HepG2 (cell line): ENCODE measurements around the gene TEKT2. TPM values are rescaled to one million over a fixed set of nuclear protein-coding genes. Genes with fewer than 3 reads are reported as not detected.

ENCODE experiments used
- ATAC-seq: fragments of 200-7000 bp; cut with Tn5 transposase; 3 replicates; pipeline ENCODE4 v1.9.1; 2020; ENCODE audit warnings: mild to moderate bottlenecking, moderate library complexity
- BruUV-seq: library from RNA; stranded (reverse); fragments of 400-500 nt; replicated peaks from 2 replicates; lab custom pipeline; 2021; lab: Mats Ljungman, UMichigan
- CTCF ChIA-PET: fragments of 300-600 bp; formaldehyde crosslinking; extraction: SDS; loops from one replicate; lab custom pipeline; 2021; ENCODE audit warnings: low total read pairs, inconsistent platforms, low intra/inter-chr PET ratio; lab: Yijun Ruan, JAX
- POLR2A ChIA-PET: fragments of 350-600 bp; sonication (Branson Sonifier 250); formaldehyde crosslinking; loops from one replicate; lab custom pipeline; 2020; ENCODE audit warnings: antibody characterized with exemption, inconsistent platforms; lab: Yijun Ruan, JAX
- DNase-seq: peaks from one replicate; pipeline ENCODE4 v3.0.0-alpha.2; 2015; ENCODE audit warnings: low spot score
- FAIRE-seq: peaks from 3 replicates; lab custom pipeline; 2011; peaks lifted over from hg19 to GRCh38; lab: Jason Lieb, UNC
- H2AFZ ChIP-seq: one replicate; pipeline ENCODE4 v1.6.1; 2011; ENCODE audit warnings: low read length, inconsistent platforms
- H3K27ac ChIP-seq: fragments of 300-600 bp; 3 replicates; pipeline ENCODE4 v1.8.0; 2011; ENCODE audit warnings: mixed run types, mild to moderate bottlenecking, mixed read lengths, low read length, inconsistent platforms; ENCODE audit not compliant: insufficient read depth; ENCODE audit errors: extremely low read length
- H3K27me3 ChIP-seq, 2 experiments: fragments of 200-600 bp in 1 of 2; 2 replicates in 1 of 2; 3 replicates in 1 of 2; pipeline versions ENCODE4 v1.6.0 to v1.8.0; 2011; ENCODE audit warnings: low read length in 2 of 2, mild to moderate bottlenecking in 2 of 2, moderate library complexity in 2 of 2, inconsistent platforms in 1 of 2; ENCODE audit not compliant: insufficient read depth in 2 of 2, control insufficient read depth in 1 of 2
- H3K36me3 ChIP-seq, 2 experiments: fragments of 200-600 bp in 1 of 2; replicated peaks in 1 of 2; 2 replicates in 1 of 2; 3 replicates in 1 of 2; pipeline versions ENCODE4 v1.5.1 to v1.8.0; 2011; ENCODE audit warnings: low read length in 2 of 2, inconsistent platforms in 1 of 2; ENCODE audit not compliant: insufficient read depth in 2 of 2, control insufficient read depth in 1 of 2
- H3K4me1 ChIP-seq: 2 replicates; pipeline ENCODE4 v1.5.1; 2012; ENCODE audit warnings: low read length, inconsistent platforms; ENCODE audit not compliant: insufficient read depth
- H3K4me2 ChIP-seq: 2 replicates; pipeline ENCODE4 v1.6.0; 2011; ENCODE audit warnings: low read depth, low read length, inconsistent platforms
- H3K4me3 ChIP-seq, 3 experiments: fragments of 200-600 bp in 1 of 3; sonication (generic), shearing (Covaris generic) in 1 of 3; replicated peaks in 1 of 3; 2 replicates each; pipeline ENCODE4 v1.5.1; 2011 to 2016; ENCODE audit warnings: low read length in 3 of 3, inconsistent platforms in 2 of 3, low read depth in 2 of 3, mild to moderate bottlenecking in 2 of 3, control low read depth in 1 of 3, mixed read lengths in 1 of 3; ENCODE audit not compliant: insufficient read depth in 1 of 3
- H3K79me2 ChIP-seq: one replicate; pipeline ENCODE4 v1.6.1; 2011; ENCODE audit warnings: low read length, inconsistent platforms; ENCODE audit not compliant: insufficient read depth
- H3K9ac ChIP-seq: 2 replicates; pipeline ENCODE4 v1.6.0; 2011; ENCODE audit warnings: mild to moderate bottlenecking, low read depth, low read length, inconsistent platforms; ENCODE audit not compliant: insufficient read depth
- H3K9me3 ChIP-seq: 2 replicates; pipeline ENCODE4 v1.5.1; 2012; ENCODE audit warnings: mild to moderate bottlenecking, low read length
- H4K20me1 ChIP-seq: 2 replicates; pipeline ENCODE4 v1.6.0; 2011; ENCODE audit warnings: inconsistent platforms, mild to moderate bottlenecking, low read length, moderate library complexity; ENCODE audit not compliant: insufficient read depth
- ATAD3A ChIP-seq: sonication (generic); formaldehyde crosslinking; IDR thresholded peaks from 2 replicates; pipeline ENCODE4 v1.4.0; 2020; ENCODE audit warnings: missing genetic modification reagents
- CENPX ChIP-seq: sonication (generic); formaldehyde crosslinking; IDR thresholded peaks from 2 replicates; pipeline ENCODE4 v1.9.0; 2021; ENCODE audit warnings: mild to moderate bottlenecking, missing genetic modification reagents, moderate library complexity
- KAT2B ChIP-seq: fragments of 150-350 bp; IDR thresholded peaks from 2 replicates; pipeline ENCODE4 v1.6.1; 2014; ENCODE audit warnings: low read depth, low read length, borderline replicate concordance
- MED13 ChIP-seq: sonication (generic); formaldehyde crosslinking; IDR thresholded peaks from 2 replicates; pipeline ENCODE4 v1.5.0; 2020; ENCODE audit warnings: missing genetic modification reagents
- NCOA2 ChIP-seq: sonication (generic); formaldehyde crosslinking; IDR thresholded peaks from 2 replicates; pipeline ENCODE4 v1.8.0; 2022; ENCODE audit warnings: inconsistent platforms
- SNAPC2 ChIP-seq: sonication (generic); formaldehyde crosslinking; IDR thresholded peaks from 2 replicates; pipeline ENCODE4 v1.8.1; 2022; ENCODE audit warnings: mild to moderate bottlenecking, missing genetic modification reagents
- ZBTB8A ChIP-seq: sonication (generic); formaldehyde crosslinking; IDR thresholded peaks from 2 replicates; pipeline ENCODE4 v1.4.0; 2020; ENCODE audit warnings: mild to moderate bottlenecking, low read depth, missing genetic modification reagents, borderline replicate concordance
- ZFX ChIP-seq: sonication (generic); formaldehyde crosslinking; IDR thresholded peaks from 2 replicates; pipeline ENCODE4 v1.4.0; 2020; ENCODE audit warnings: mild to moderate bottlenecking, low read depth, missing genetic modification reagents, moderate library complexity
- ZIK1 ChIP-seq: sonication (generic); formaldehyde crosslinking; IDR thresholded peaks from 2 replicates; pipeline ENCODE4 v1.5.0; 2020; ENCODE audit warnings: mild to moderate bottlenecking, low read depth, missing genetic modification reagents, borderline replicate concordance
- ZNF124 ChIP-seq: sonication (generic); formaldehyde crosslinking; IDR thresholded peaks from 2 replicates; pipeline ENCODE4 v1.4.0; 2020; ENCODE audit warnings: missing genetic modification reagents
- ZNF225 ChIP-seq: sonication (generic); formaldehyde crosslinking; IDR thresholded peaks from 2 replicates; pipeline ENCODE4 v1.4.0; 2020; ENCODE audit warnings: mild to moderate bottlenecking, missing genetic modification reagents
- ZNF367 ChIP-seq: sonication (generic); formaldehyde crosslinking; IDR thresholded peaks from 2 replicates; pipeline ENCODE4 v1.4.0; 2020; ENCODE audit warnings: missing genetic modification reagents, borderline replicate concordance
- ZNF383 ChIP-seq: sonication (generic); formaldehyde crosslinking; IDR thresholded peaks from 2 replicates; pipeline ENCODE4 v1.4.0; 2020; ENCODE audit warnings: missing genetic modification reagents, mild to moderate bottlenecking, borderline replicate concordance
- ZNF460 ChIP-seq: sonication (generic); formaldehyde crosslinking; IDR thresholded peaks from 2 replicates; pipeline ENCODE4 v1.5.1; 2020; ENCODE audit warnings: missing genetic modification reagents, mild to moderate bottlenecking, borderline replicate concordance
- ZNF547 ChIP-seq: sonication (generic); formaldehyde crosslinking; IDR thresholded peaks from 2 replicates; pipeline ENCODE4 v1.5.1; 2020; ENCODE audit warnings: mild to moderate bottlenecking, missing genetic modification reagents
- ZNF83 ChIP-seq: sonication (generic); formaldehyde crosslinking; IDR thresholded peaks from 2 replicates; pipeline ENCODE4 v1.4.0; 2020; ENCODE audit warnings: missing genetic modification reagents, mild to moderate bottlenecking, borderline replicate concordance
- WGBS: methylation state at CpG from one replicate; pipeline ENCODE4 v1.1.6; 2017; ENCODE audit warnings: low lambda C conversion rate; 5-methylcytosine and 5-hydroxymethylcytosine counted together
- in situ Hi-C: cut with HindIII; loops from 2 replicates; pipeline ENCODE4 v1.10.0; 2017; ENCODE audit warnings: low pct_unique_long_range_greater_than_20kb; ENCODE audit not compliant: extremely low pct_ligation_motif_present
- intact Hi-C: fragments of 100-400 bp; cut with micrococcal nuclease; formaldehyde crosslinking; loops from one replicate; pipeline ENCODE4 v1.10.0; 2022; ENCODE audit not compliant: unreplicated experiment
- polyA plus RNA-seq, 8 experiments: library from polyadenylated mRNA; depleted of rRNA in 3 of 8; stranded (reverse) in 7 of 8; unstranded in 1 of 8; fragments of >200 nt; fragmentation: Illumina TruSeq in 4 of 8; extraction: Trizol in 4 of 8; gene quantifications; 2 replicates each; pipeline versions ENCODE4 v1.2.1 to v1.2.3, GENCODE V29; 2011 to 2016; ENCODE audit warnings: low read depth in 4 of 8, missing spikeins in 1 of 8, mixed read lengths in 1 of 8; ENCODE audit not compliant: insufficient read depth in 1 of 8
- total RNA-seq, 5 experiments: library from RNA; depleted of rRNA; stranded (reverse); fragments of >200 nt; fragmentation: Illumina TruSeq; extraction: Trizol; gene quantifications; 2 replicates each; pipeline ENCODE4 v1.2.3, GENCODE V29; 2016; ENCODE audit warnings: low read depth in 1 of 5
- TF ChIP-seq, protein P1 (sequence below): sonication (generic); formaldehyde crosslinking; IDR thresholded peaks from 2 replicates; pipeline ENCODE4 v1.4.0; 2020; ENCODE audit warnings: missing genetic modification reagents
- TF ChIP-seq, protein P2 (sequence below): sonication (generic); formaldehyde crosslinking; IDR thresholded peaks from 2 replicates; pipeline ENCODE4 v1.5.0; 2020; ENCODE audit warnings: missing genetic modification reagents, mild to moderate bottlenecking, borderline replicate concordance
- TF ChIP-seq, protein P3 (sequence below): sonication (generic); formaldehyde crosslinking; IDR thresholded peaks from 2 replicates; pipeline ENCODE4 v1.8.0; 2022; ENCODE audit warnings: missing genetic modification reagents, mild to moderate bottlenecking, inconsistent platforms, borderline replicate concordance
- TF ChIP-seq, protein P4 (sequence below), 2 experiments: sonication (generic) in 1 of 2; formaldehyde crosslinking in 1 of 2; IDR thresholded peaks; 2 replicates each; pipeline versions ENCODE4 v1.5.1 to v1.6.1; 2011 to 2020; ENCODE audit warnings: borderline replicate concordance in 1 of 2, low read depth in 1 of 2, low read length in 1 of 2, mild to moderate bottlenecking in 1 of 2, missing genetic modification reagents in 1 of 2, moderate library complexity in 1 of 2

Gene TEKT2
- total and polyA plus RNA-seq, 2 of the 13 experiments (the other 11 are each of a cell fraction or from before 2014, with no cell fraction given): 0.31 to 0.38 TPM

DNA sequence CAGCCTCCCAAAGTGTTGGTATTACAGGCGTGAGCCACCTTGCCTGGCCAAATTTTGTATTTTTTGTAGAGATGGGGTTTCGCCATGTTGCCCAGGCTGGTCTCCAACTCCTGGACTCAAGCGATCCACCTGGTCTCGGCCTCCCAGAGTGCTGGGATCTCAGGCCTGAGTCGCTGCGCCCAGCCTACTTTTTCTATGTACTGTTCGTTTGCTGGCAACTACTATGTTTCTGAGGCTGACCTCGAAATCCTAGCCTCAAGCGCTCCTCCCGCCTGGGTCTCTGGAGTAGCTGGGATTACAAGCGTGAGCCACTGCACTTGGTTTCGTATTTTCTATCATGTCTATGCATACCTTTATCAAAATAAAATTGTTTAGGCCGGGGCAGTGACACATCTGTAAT, 675 bp upstream of the TEKT2 start:
- intact Hi-C loops: no loop called here
- ATAC-seq (no peak), DNase-seq (no peak), FAIRE-seq (no peak)
- H3K27ac ChIP-seq: no peak overlapping the region
- H3K36me3 ChIP-seq: no peaks in the 10 kb centered on the region
- H4K20me1 ChIP-seq: no peaks in the 10 kb centered on the region
- peaks cover 0 to 2% of the 10 kb centered on the region in 2 experiments; a peak in 1 of 5 replicates for H3K27me3 ChIP-seq
- no peak for TF ChIP-seq MED13
- TF ChIP-seq NCOA2 (CRISPR knock-in tag): no peak
- no peak for TF ChIP-seq ZNF83
- no peak for TF ChIP-seq ZNF225 (CRISPR knock-in tag)
- TF ChIP-seq ZNF124: no peak
- TF ChIP-seq, protein P1, sequence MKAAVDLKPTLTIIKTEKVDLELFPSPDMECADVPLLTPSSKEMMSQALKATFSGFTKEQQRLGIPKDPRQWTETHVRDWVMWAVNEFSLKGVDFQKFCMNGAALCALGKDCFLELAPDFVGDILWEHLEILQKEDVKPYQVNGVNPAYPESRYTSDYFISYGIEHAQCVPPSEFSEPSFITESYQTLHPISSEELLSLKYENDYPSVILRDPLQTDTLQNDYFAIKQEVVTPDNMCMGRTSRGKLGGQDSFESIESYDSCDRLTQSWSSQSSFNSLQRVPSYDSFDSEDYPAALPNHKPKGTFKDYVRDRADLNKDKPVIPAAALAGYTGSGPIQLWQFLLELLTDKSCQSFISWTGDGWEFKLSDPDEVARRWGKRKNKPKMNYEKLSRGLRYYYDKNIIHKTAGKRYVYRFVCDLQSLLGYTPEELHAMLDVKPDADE: no peak
- no peak for TF ChIP-seq ZNF367
- TF ChIP-seq ZBTB8A (CRISPR knock-in tag): no peak
- TF ChIP-seq, protein P2, sequence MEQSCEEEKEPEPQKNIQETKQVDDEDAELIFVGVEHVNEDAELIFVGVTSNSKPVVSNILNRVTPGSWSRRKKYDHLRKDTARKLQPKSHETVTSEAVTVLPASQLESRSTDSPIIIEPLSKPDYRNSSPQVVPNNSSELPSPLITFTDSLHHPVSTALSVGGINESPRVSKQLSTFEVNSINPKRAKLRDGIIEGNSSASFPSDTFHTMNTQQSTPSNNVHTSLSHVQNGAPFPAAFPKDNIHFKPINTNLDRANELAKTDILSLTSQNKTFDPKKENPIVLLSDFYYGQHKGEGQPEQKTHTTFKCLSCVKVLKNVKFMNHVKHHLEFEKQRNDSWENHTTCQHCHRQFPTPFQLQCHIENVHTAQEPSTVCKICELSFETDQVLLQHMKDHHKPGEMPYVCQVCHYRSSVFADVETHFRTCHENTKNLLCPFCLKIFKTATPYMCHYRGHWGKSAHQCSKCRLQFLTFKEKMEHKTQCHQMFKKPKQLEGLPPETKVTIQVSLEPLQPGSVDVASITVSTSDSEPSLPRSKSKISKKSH (CRISPR knock-in tag): no peak
- no peak for TF ChIP-seq ATAD3A
- TF ChIP-seq, protein P3, sequence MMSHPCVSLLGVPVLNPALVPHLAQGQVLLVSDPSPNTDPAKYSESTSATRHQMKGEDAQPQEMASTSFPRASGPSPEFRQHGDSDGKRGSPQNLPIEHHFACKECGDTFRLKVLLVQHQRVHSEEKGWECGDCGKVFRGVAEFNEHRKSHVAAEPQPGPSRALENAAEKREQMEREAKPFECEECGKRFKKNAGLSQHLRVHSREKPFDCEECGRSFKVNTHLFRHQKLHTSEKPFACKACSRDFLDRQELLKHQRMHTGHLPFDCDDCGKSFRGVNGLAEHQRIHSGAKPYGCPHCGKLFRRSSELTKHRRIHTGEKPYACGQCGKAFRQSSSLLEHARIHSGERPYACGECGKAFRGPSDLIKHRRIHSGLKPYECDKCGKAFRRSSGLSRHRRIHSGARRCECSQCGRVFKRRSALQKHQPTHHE (CRISPR knock-in tag): no peak
- no peak for TF ChIP-seq ZNF460 (CRISPR knock-in tag)
- no peak for TF ChIP-seq CENPX (CRISPR knock-in tag)
- TF ChIP-seq ZNF383 (CRISPR knock-in tag): no peak
- no peak for TF ChIP-seq ZFX (CRISPR knock-in tag)
- TF ChIP-seq SNAPC2: no peak
- no peak for TF ChIP-seq KAT2B
- no peak for TF ChIP-seq ZNF547
- TF ChIP-seq, protein P4, sequence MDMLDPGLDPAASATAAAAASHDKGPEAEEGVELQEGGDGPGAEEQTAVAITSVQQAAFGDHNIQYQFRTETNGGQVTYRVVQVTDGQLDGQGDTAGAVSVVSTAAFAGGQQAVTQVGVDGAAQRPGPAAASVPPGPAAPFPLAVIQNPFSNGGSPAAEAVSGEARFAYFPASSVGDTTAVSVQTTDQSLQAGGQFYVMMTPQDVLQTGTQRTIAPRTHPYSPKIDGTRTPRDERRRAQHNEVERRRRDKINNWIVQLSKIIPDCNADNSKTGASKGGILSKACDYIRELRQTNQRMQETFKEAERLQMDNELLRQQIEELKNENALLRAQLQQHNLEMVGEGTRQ (IDR thresholded peaks at IDR 0.05; ENCODE audit: low read depth, low read length): no peak
- TF ChIP-seq, protein P4 (CRISPR knock-in tag; IDR thresholded peaks at IDR 0.05; ENCODE audit: borderline replicate concordance): no peak
- TF ChIP-seq ZIK1: no peak
- no peak overlapping the region for H2AFZ ChIP-seq
- H3K4me3 ChIP-seq: peak overlapping the region in 1 of 3 experiments; percentile 65; a peak in 1 of 6 replicates
- in situ Hi-C loops: no loop called here
- H3K9ac ChIP-seq: no peak overlapping the region
- H3K9me3 ChIP-seq: no peaks in the 10 kb centered on the region
- ChIA-PET CTCF (no interaction called here), POLR2A (no interaction called here)
- H3K79me2 ChIP-seq: no peaks in the 10 kb centered on the region
- peak overlapping the region; percentile 64; the same call in 1 of the 2 replicates for H3K4me2 ChIP-seq
- WGBS: 72% methylated on average over 13 of the region's 13 CpGs
- peaks cover 14% of the 10 kb centered on the region; the same call in 1 of the 2 replicates for H3K4me1 ChIP-seq
- no TSS peak for BruUV-seq
